ENCODE results near the gene MT2A.
"Not testable (repeated sequence)": the region's sequence is repeated elsewhere in the genome, so short reads cannot be mapped to it uniquely, and the experiment has no call there.

MT2A gene

GRCh38 chr16:56621665-56622445 is 13.5 kb downstream of the MT2A start:
- not testable (repeated sequence) for DNase-seq (ENCODE audit: low read depth)

GRCh38 chr16:56623184-56623583 is 14.8 kb downstream of the MT2A start:
- DNase-seq (ENCODE audit: low read depth), result not testable (repeated sequence)

- no peak for DNase-seq (ENCODE audit: low read depth)
Measured at GRCh38 chr16:56623637-56624036, 15.3 kb downstream of the MT2A start.

GRCh38 chr16:56625140-56625942 is 17.0 kb downstream of the MT2A start, which contains the start of gene MT1E:
TSS of gene MT1E (plus strand) at chr16:56625781. CDS start at chr16:56625852, 71 bp downstream.
- DNase-seq (ENCODE audit: low read depth), result no peak

- no peak for DNase-seq (ENCODE audit: low read depth)
Measured at GRCh38 chr16:56625943-56626654, 17.7 kb downstream of the MT2A start.

- no peak for DNase-seq (ENCODE audit: low read depth)
Measured at GRCh38 chr16:56626685-56627084, 18.3 kb downstream of the MT2A start.

- DNase-seq (ENCODE audit: low read depth), result no peak
Measured at GRCh38 chr16:56628486-56629350, 20.3 kb downstream of the MT2A start.

- no peak for DNase-seq (ENCODE audit: low read depth)
Measured at GRCh38 chr16:56629531-56629930, 21.1 kb downstream of the MT2A start.

GRCh38 chr16:56630134-56630533 is 21.8 kb downstream of the MT2A start:
- no peak for DNase-seq (ENCODE audit: low read depth)

- no peak for DNase-seq (ENCODE audit: low read depth)
Measured at GRCh38 chr16:56631197-56631596, 22.8 kb downstream of the MT2A start.

GRCh38 chr16:56631832-56632155 is 23.4 kb downstream of the MT2A start:
- no peak for DNase-seq (ENCODE audit: low read depth)

- no peak for DNase-seq (ENCODE audit: low read depth)
Measured at GRCh38 chr16:56632156-56632847, 23.9 kb downstream of the MT2A start, which contains the start of gene MT1M. TSS of gene MT1M (plus strand) at chr16:56632659. CDS start at chr16:56632732, 73 bp downstream.

- no peak for DNase-seq (ENCODE audit: low read depth)
Measured at GRCh38 chr16:56632848-56633365, 24.5 kb downstream of the MT2A start.

GRCh38 chr16:56633535-56633934 is 25.2 kb downstream of the MT2A start:
- no peak for DNase-seq (ENCODE audit: low read depth)

- DNase-seq (ENCODE audit: low read depth), result no peak
Measured at GRCh38 chr16:56634715-56635440, 26.5 kb downstream of the MT2A start.

- no peak for DNase-seq (ENCODE audit: low read depth)
Measured at GRCh38 chr16:56635441-56635967, 27.1 kb downstream of the MT2A start.

GRCh38 chr16:56636616-56637413 is 28.4 kb downstream of the MT2A start:
- DNase-seq (ENCODE audit: low read depth), result no peak

GRCh38 chr16:56637814-56638750 is 29.7 kb downstream of the MT2A start, which contains the start of gene MT1A:
TSS of gene MT1A (plus strand) at chr16:56638666. CDS start at chr16:56638739, 73 bp downstream.
- no peak for DNase-seq (ENCODE audit: low read depth)

Data from T follicular helper cell (primary cell).